K562 (cell line): ENCODE data around the gene ZNF69. TPM values are rescaled to one million over a fixed set of nuclear protein-coding genes. Genes with fewer than 3 reads are reported as not detected.

Experiments
- CEBPG ChIP-seq, 3 experiments: fragments of 200-800 bp in 1 of 3; sonication (Bioruptor generic) in 1 of 3; sonication (generic) in 1 of 3; formaldehyde crosslinking in 1 of 3; IDR thresholded peaks in 2 of 3; conservative IDR thresholded peaks in 1 of 3; 2 replicates each; pipeline versions ENCODE4 v1.6.1 to v1.8.0; 2016 to 2022; ENCODE audit warnings: missing compliant biosample characterization in 2 of 3, missing genetic modification characterization in 2 of 3, mild to moderate bottlenecking in 1 of 3, missing genetic modification reagents in 1 of 3
- CTCF ChIP-seq, 3 experiments: IDR thresholded peaks in 2 of 3; conservative IDR thresholded peaks in 1 of 3; 2 replicates each; pipeline ENCODE4 v1.5.1; 2011 to 2012; ENCODE audit warnings: low read length in 3 of 3, mild to moderate bottlenecking in 3 of 3, control low read depth in 2 of 3, improper control_type of control experiment in 1 of 3, inconsistent platforms in 1 of 3, low read depth in 1 of 3, mixed read lengths in 1 of 3, moderate library complexity in 1 of 3; ENCODE audit not compliant: insufficient read depth in 2 of 3
- HOXB6 ChIP-seq: fragments of 250-450 bp; sonication (Bioruptor Pico); IDR thresholded peaks from 2 replicates; pipeline ENCODE4 v1.5.1; 2022; ENCODE audit warnings: mild to moderate bottlenecking, borderline replicate concordance
- MAFK ChIP-seq: IDR thresholded peaks from 2 replicates; pipeline ENCODE4 v1.6.1; 2011; ENCODE audit warnings: low read length, improper control_type of control experiment
- MIER1 ChIP-seq: fragments of 450-650 bp; IDR thresholded peaks from 2 replicates; pipeline ENCODE4 v1.6.1; 2016; ENCODE audit warnings: antibody characterized with exemption, mild to moderate bottlenecking, low read depth
- NCOA6 ChIP-seq: fragments of 450-650 bp; IDR thresholded peaks from 2 replicates; pipeline ENCODE4 v1.6.1; 2017; ENCODE audit warnings: mild to moderate bottlenecking
- SOX6 ChIP-seq: fragments of 450-650 bp; IDR thresholded peaks from 2 replicates; pipeline ENCODE4 v1.6.1; 2014; ENCODE audit warnings: mild to moderate bottlenecking
- ZBTB49 ChIP-seq: sonication (generic); formaldehyde crosslinking; IDR thresholded peaks from 2 replicates; pipeline ENCODE4 v1.8.0; 2022; ENCODE audit warnings: missing genetic modification reagents, mild to moderate bottlenecking, borderline replicate concordance
- polyA plus RNA-seq, 8 experiments: library from polyadenylated mRNA; depleted of rRNA in 4 of 8; stranded (reverse) in 5 of 8; unstranded in 3 of 8; fragments of >200 nt; fragmentation: Nextera tagmentation in 2 of 8; fragmentation: Illumina TruSeq in 1 of 8; extraction: Ambion mirVana in 2 of 8; extraction: Trizol in 1 of 8; gene quantifications; 2 replicates each; pipeline versions ENCODE4 v1.2.1 to v1.2.3, GENCODE V29; 2011 to 2014; ENCODE audit warnings: inconsistent platforms in 1 of 8, missing spikeins in 1 of 8
- total RNA-seq, 7 experiments: library from RNA; depleted of rRNA in 6 of 7; stranded (reverse); fragments of >200 nt in 6 of 7; fragmentation: Illumina TruSeq in 2 of 7; extraction: Trizol in 2 of 7; gene quantifications; 2 replicates each; pipeline versions ENCODE4 v1.2.1 to v1.2.3, GENCODE V29; 2011 to 2021; ENCODE audit warnings: low replicate concordance in 1 of 7
- TF ChIP-seq, protein P1 (sequence below): fragments of 450-650 bp; IDR thresholded peaks from 2 replicates; pipeline ENCODE4 v1.6.1; 2016
- TF ChIP-seq, protein P2 (sequence below), 2 experiments: fragments of 450-650 bp; formaldehyde crosslinking in 1 of 2; IDR thresholded peaks; 2 replicates each; pipeline versions ENCODE4 v1.4.0 to v1.6.1; 2014 to 2020; ENCODE audit warnings: mild to moderate bottlenecking in 2 of 2, borderline replicate concordance in 1 of 2, low read depth in 1 of 2
- TF ChIP-seq, protein P3 (sequence below), 2 experiments: fragments of 450-650 bp in 1 of 2; sonication (generic) in 1 of 2; formaldehyde crosslinking in 1 of 2; IDR thresholded peaks in 1 of 2; conservative IDR thresholded peaks in 1 of 2; 2 replicates each; pipeline versions ENCODE4 v1.6.1 to v1.8.1; 2016 to 2023; ENCODE audit warnings: mild to moderate bottlenecking in 2 of 2, moderate library complexity in 2 of 2, inconsistent platforms in 1 of 2, missing genetic modification reagents in 1 of 2

Gene ZNF69
- total and polyA plus RNA-seq, 9 of the 15 experiments (the other 6 are each of a cell fraction or from before 2014, with no cell fraction given): 2.3 to 5.4 (median 3.6) TPM

- TF ChIP-seq CTCF (IDR thresholded peaks at IDR 0.05 in 2 of 3, conservative IDR thresholded peaks at IDR 0.05 in 1 of 3; ENCODE audit: insufficient read depth in 2 of 3, low read depth in 1 of 3, low read length in 3 of 3) (no peak), HOXB6 (CRISPR knock-in tag) (no peak), SOX6 (0 out of 2 replicates have a peak, but pooled peaks have one; percentile 14), NCOA6 (no peak), CEBPG (CRISPR knock-in tag; IDR thresholded peaks at IDR 0.05) (no peak), CEBPG (tag; conservative IDR thresholded peaks at IDR 0.05 in 1 of 2, IDR thresholded peaks at IDR 0.05 in 1 of 2) (no peak), MAFK (no peak), MIER1 (no peak), ZBTB49 (no peak)
- TF ChIP-seq, protein P1, sequence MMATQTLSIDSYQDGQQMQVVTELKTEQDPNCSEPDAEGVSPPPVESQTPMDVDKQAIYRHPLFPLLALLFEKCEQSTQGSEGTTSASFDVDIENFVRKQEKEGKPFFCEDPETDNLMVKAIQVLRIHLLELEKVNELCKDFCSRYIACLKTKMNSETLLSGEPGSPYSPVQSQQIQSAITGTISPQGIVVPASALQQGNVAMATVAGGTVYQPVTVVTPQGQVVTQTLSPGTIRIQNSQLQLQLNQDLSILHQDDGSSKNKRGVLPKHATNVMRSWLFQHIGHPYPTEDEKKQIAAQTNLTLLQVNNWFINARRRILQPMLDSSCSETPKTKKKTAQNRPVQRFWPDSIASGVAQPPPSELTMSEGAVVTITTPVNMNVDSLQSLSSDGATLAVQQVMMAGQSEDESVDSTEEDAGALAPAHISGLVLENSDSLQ: no peak
- TF ChIP-seq, protein P2, sequence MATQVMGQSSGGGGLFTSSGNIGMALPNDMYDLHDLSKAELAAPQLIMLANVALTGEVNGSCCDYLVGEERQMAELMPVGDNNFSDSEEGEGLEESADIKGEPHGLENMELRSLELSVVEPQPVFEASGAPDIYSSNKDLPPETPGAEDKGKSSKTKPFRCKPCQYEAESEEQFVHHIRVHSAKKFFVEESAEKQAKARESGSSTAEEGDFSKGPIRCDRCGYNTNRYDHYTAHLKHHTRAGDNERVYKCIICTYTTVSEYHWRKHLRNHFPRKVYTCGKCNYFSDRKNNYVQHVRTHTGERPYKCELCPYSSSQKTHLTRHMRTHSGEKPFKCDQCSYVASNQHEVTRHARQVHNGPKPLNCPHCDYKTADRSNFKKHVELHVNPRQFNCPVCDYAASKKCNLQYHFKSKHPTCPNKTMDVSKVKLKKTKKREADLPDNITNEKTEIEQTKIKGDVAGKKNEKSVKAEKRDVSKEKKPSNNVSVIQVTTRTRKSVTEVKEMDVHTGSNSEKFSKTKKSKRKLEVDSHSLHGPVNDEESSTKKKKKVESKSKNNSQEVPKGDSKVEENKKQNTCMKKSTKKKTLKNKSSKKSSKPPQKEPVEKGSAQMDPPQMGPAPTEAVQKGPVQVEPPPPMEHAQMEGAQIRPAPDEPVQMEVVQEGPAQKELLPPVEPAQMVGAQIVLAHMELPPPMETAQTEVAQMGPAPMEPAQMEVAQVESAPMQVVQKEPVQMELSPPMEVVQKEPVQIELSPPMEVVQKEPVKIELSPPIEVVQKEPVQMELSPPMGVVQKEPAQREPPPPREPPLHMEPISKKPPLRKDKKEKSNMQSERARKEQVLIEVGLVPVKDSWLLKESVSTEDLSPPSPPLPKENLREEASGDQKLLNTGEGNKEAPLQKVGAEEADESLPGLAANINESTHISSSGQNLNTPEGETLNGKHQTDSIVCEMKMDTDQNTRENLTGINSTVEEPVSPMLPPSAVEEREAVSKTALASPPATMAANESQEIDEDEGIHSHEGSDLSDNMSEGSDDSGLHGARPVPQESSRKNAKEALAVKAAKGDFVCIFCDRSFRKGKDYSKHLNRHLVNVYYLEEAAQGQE (IDR thresholded peaks at IDR 0.05; ENCODE audit: borderline replicate concordance): no peak
- TF ChIP-seq, protein P2 (CRISPR knock-in tag; IDR thresholded peaks at IDR 0.05; ENCODE audit: low read depth): no peak
- TF ChIP-seq, protein P3, sequence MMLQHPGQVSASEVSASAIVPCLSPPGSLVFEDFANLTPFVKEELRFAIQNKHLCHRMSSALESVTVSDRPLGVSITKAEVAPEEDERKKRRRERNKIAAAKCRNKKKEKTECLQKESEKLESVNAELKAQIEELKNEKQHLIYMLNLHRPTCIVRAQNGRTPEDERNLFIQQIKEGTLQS (IDR thresholded peaks at IDR 0.05): no peak
- TF ChIP-seq, protein P3 (CRISPR knock-in tag; conservative IDR thresholded peaks at IDR 0.05): no peak
These were observed 18.3 kb downstream of the ZNF69 start (continued) for GRCh38 chr19:11905928-11906327.
